ENCODE data around the gene SIAE.
"Not testable (repeated sequence)": the region's sequence is repeated elsewhere in the genome, so short reads cannot be mapped to it uniquely, and the experiment has no call there.

The SIAE gene

GRCh38 chr11:124622531-124623451 is 50.7 kb downstream of the SIAE start, which contains the start of gene TBRG1:
Gene TBRG1 (plus strand): TSS chr11:124622864. CDS start chr11:124623084, 220 bp downstream.
- peak; percentile 95 for DNase-seq

- no peak for DNase-seq
Observed at GRCh38 chr11:124618863-124619262, 54.7 kb downstream of the SIAE start.

- no peak for DNase-seq
Observed at GRCh38 chr11:124612567-124613246, 60.8 kb downstream of the SIAE start.

- DNase-seq = peak; percentile 57
Observed at GRCh38 chr11:124612045-124612444, 61.5 kb downstream of the SIAE start.

- DNase-seq = no peak
Observed at GRCh38 chr11:124611064-124611463, 62.5 kb downstream of the SIAE start, which contains the start of gene PANX3. Gene PANX3 (plus strand): TSS chr11:124611428. CDS start chr11:124611557, 129 bp downstream.

GRCh38 chr11:124610295-124610694 is 63.2 kb downstream of the SIAE start:
- DNase-seq = no peak

GRCh38 chr11:124608147-124608546 is 65.4 kb downstream of the SIAE start:
- DNase-seq = no peak

GRCh38 chr11:124605719-124606118 is 67.8 kb downstream of the SIAE start:
- no peak for DNase-seq

GRCh38 chr11:124602723-124603122 is 70.8 kb downstream of the SIAE start:
- DNase-seq = not testable (repeated sequence)

- no peak for DNase-seq
Observed at GRCh38 chr11:124602193-124602592, 71.3 kb downstream of the SIAE start.

GRCh38 chr11:124600621-124601320 is 72.8 kb downstream of the SIAE start:
- no peak for DNase-seq

GRCh38 chr11:124597626-124598025 is 75.9 kb downstream of the SIAE start:
- DNase-seq = no peak

GRCh38 chr11:124595302-124595701 is 78.2 kb downstream of the SIAE start:
- DNase-seq = no peak

- DNase-seq = no peak
Observed at GRCh38 chr11:124592627-124593026, 80.9 kb downstream of the SIAE start.

- DNase-seq = no peak
Observed at GRCh38 chr11:124591430-124591829, 82.1 kb downstream of the SIAE start.

- DNase-seq = no peak
Observed at GRCh38 chr11:124586238-124586860, 87.2 kb downstream of the SIAE start.

- no peak for DNase-seq
Observed at GRCh38 chr11:124584681-124585372, 88.7 kb downstream of the SIAE start.

GRCh38 chr11:124583781-124584180 is 89.8 kb downstream of the SIAE start:
- no peak for DNase-seq

All from DMS79 (cell line).